HEK293 (cell line): ENCODE data around the gene ROBO1.

Source experiments
- CTCF ChIA-PET: fragments of 350-600 bp; formaldehyde crosslinking; extraction: SDS; loops from one replicate; lab custom pipeline; 2021; ENCODE audit warnings: antibody characterized with exemption; lab: Yijun Ruan, JAX
- POLR2A ChIA-PET: fragments of 300-600 bp; formaldehyde crosslinking; extraction: SDS; loops from one replicate; lab custom pipeline; 2020; ENCODE audit warnings: antibody characterized with exemption, inconsistent platforms; lab: Yijun Ruan, JAX
- H3K27ac ChIP-seq: fragments of 200-500 bp; sonication (Bioruptor generic); 2 replicates; pipeline ENCODE4 v1.5.1; 2014; ENCODE audit warnings: low read depth, low read length, control low read depth, inconsistent platforms; ENCODE audit errors: extremely low read depth
- H3K36me3 ChIP-seq, 2 experiments: fragments of 200-500 bp in 1 of 2; sonication (Bioruptor generic) in 1 of 2; 1 replicate in 1 of 2; 2 replicates in 1 of 2; pipeline ENCODE4 v1.5.1; 2014 to 2017; ENCODE audit warnings: inconsistent platforms in 2 of 2, low read length in 2 of 2; ENCODE audit not compliant: control insufficient read depth in 2 of 2, insufficient read depth in 1 of 2
- H3K4me1 ChIP-seq: fragments of 200-500 bp; sonication (Bioruptor generic); 2 replicates; pipeline ENCODE4 v1.5.1; 2014; ENCODE audit warnings: mild to moderate bottlenecking, low read length, inconsistent platforms; ENCODE audit not compliant: control insufficient read depth, insufficient read depth
- H3K4me3 ChIP-seq: 2 replicates; pipeline ENCODE4 v1.5.1; 2011; ENCODE audit warnings: low read depth, mild to moderate bottlenecking, control low read depth, low read length, moderate library complexity
- H3K9me3 ChIP-seq: fragments of 200-500 bp; sonication (Bioruptor generic); 2 replicates; pipeline ENCODE4 v1.5.1; 2014; ENCODE audit warnings: low read depth, low read length, inconsistent platforms; ENCODE audit not compliant: control insufficient read depth, insufficient read depth
- IKZF3 ChIP-seq: fragments of 450-650 bp; IDR thresholded peaks from 2 replicates; pipeline ENCODE4 v1.5.0; 2018; ENCODE audit warnings: missing biosample characterization, mild to moderate bottlenecking, missing genetic modification characterization, moderate library complexity
- INSM2 ChIP-seq: fragments of 450-650 bp; formaldehyde crosslinking; IDR thresholded peaks from 2 replicates; pipeline ENCODE4 v1.5.1; 2016; ENCODE audit warnings: missing biosample characterization, missing genetic modification characterization
- PRDM10 ChIP-seq: fragments of 450-650 bp; formaldehyde crosslinking; IDR thresholded peaks from 2 replicates; pipeline ENCODE4 v1.5.1; 2016; ENCODE audit warnings: missing biosample characterization, missing genetic modification characterization
- PRDM4 ChIP-seq: fragments of 450-650 bp; formaldehyde crosslinking; IDR thresholded peaks from 2 replicates; pipeline ENCODE4 v1.5.1; 2017; ENCODE audit warnings: missing biosample characterization, missing genetic modification characterization
- REST ChIP-seq: fragments of 450-650 bp; formaldehyde crosslinking; IDR thresholded peaks from 2 replicates; pipeline ENCODE4 v1.5.1; 2016; ENCODE audit warnings: missing biosample characterization, missing genetic modification characterization
- YY2 ChIP-seq: fragments of 450-650 bp; formaldehyde crosslinking; IDR thresholded peaks from 2 replicates; pipeline ENCODE4 v1.5.1; 2016; ENCODE audit warnings: missing biosample characterization, missing genetic modification characterization
- ZFP41 ChIP-seq: fragments of 450-650 bp; formaldehyde crosslinking; IDR thresholded peaks from 2 replicates; pipeline ENCODE4 v1.5.1; 2016; ENCODE audit warnings: missing biosample characterization, missing genetic modification characterization, borderline replicate concordance
- ZNF112 ChIP-seq: fragments of 450-650 bp; formaldehyde crosslinking; IDR thresholded peaks from 2 replicates; pipeline ENCODE4 v1.5.0; 2017; ENCODE audit warnings: missing biosample characterization, missing genetic modification characterization
- ZNF114 ChIP-seq: fragments of 450-650 bp; formaldehyde crosslinking; IDR thresholded peaks from 2 replicates; pipeline ENCODE4 v1.5.0; 2017; ENCODE audit warnings: missing biosample characterization, missing genetic modification characterization
- ZNF248 ChIP-seq: fragments of 450-650 bp; formaldehyde crosslinking; IDR thresholded peaks from 2 replicates; pipeline ENCODE4 v1.5.1; 2017; ENCODE audit warnings: missing biosample characterization, missing genetic modification characterization
- ZNF366 ChIP-seq: fragments of 450-650 bp; formaldehyde crosslinking; conservative IDR thresholded peaks from 2 replicates; pipeline ENCODE4 v1.5.1; 2016; ENCODE audit warnings: missing biosample characterization, missing genetic modification characterization
- ZNF391 ChIP-seq: fragments of 450-650 bp; formaldehyde crosslinking; IDR thresholded peaks from 2 replicates; pipeline ENCODE4 v1.5.1; 2016; ENCODE audit warnings: low read depth, missing biosample characterization, missing genetic modification characterization, borderline replicate concordance
- ZNF398 ChIP-seq: fragments of 450-650 bp; formaldehyde crosslinking; IDR thresholded peaks from 2 replicates; pipeline ENCODE4 v1.5.1; 2017; ENCODE audit warnings: missing biosample characterization, missing genetic modification characterization
- ZNF416 ChIP-seq: fragments of 450-650 bp; formaldehyde crosslinking; IDR thresholded peaks from 2 replicates; pipeline ENCODE4 v1.5.1; 2016; ENCODE audit warnings: missing biosample characterization, missing genetic modification characterization
- ZNF585B ChIP-seq: fragments of 450-650 bp; formaldehyde crosslinking; IDR thresholded peaks from 2 replicates; pipeline ENCODE4 v1.5.1; 2016; ENCODE audit warnings: missing biosample characterization, missing genetic modification characterization
- ZNF629 ChIP-seq: fragments of 450-650 bp; formaldehyde crosslinking; IDR thresholded peaks from 2 replicates; pipeline ENCODE4 v1.5.1; 2017; ENCODE audit warnings: missing biosample characterization, missing genetic modification characterization
- ZNF701 ChIP-seq: fragments of 450-650 bp; formaldehyde crosslinking; IDR thresholded peaks from 2 replicates; pipeline ENCODE4 v1.5.1; 2016; ENCODE audit warnings: missing biosample characterization, missing genetic modification characterization
- ZNF704 ChIP-seq: fragments of 450-650 bp; formaldehyde crosslinking; IDR thresholded peaks from 2 replicates; pipeline ENCODE4 v1.5.1; 2016; ENCODE audit warnings: missing biosample characterization, missing genetic modification characterization
- ZNF785 ChIP-seq: fragments of 450-650 bp; formaldehyde crosslinking; IDR thresholded peaks from 2 replicates; pipeline ENCODE4 v1.5.1; 2016; ENCODE audit warnings: missing biosample characterization, missing genetic modification characterization
- ZNF830 ChIP-seq: fragments of 450-650 bp; IDR thresholded peaks from 2 replicates; pipeline ENCODE4 v1.5.0; 2018; ENCODE audit warnings: missing biosample characterization, missing genetic modification characterization, low read depth, mild to moderate bottlenecking, moderate library complexity
- ZSCAN30 ChIP-seq: fragments of 450-650 bp; IDR thresholded peaks from 2 replicates; pipeline ENCODE4 v1.5.1; 2018; ENCODE audit warnings: missing biosample characterization, mild to moderate bottlenecking, missing genetic modification characterization, moderate library complexity

The ROBO1 gene

GRCh38 chr3:78895528-78895927 lies 872.3 kb downstream of the ROBO1 start (continued):
- no peak for TF ChIP-seq PRDM10
- no peak for TF ChIP-seq ZNF629
- TF ChIP-seq REST: no peak
- no peak for TF ChIP-seq YY2 (tag by site-specific recombination)
- TF ChIP-seq ZNF585B (tag by site-specific recombination): no peak
- TF ChIP-seq ZNF398 (tag by site-specific recombination): no peak
- TF ChIP-seq INSM2 (tag by site-specific recombination): no peak
- no peak for TF ChIP-seq PRDM4 (tag by site-specific recombination)
- no peak for TF ChIP-seq ZFP41 (tag by site-specific recombination)
- TF ChIP-seq ZNF785: no peak
- no peak for TF ChIP-seq ZNF248 (tag by site-specific recombination)

GRCh38 chr3:78894787-78895186 lies 873.0 kb downstream of the ROBO1 start:
- H3K27ac ChIP-seq: no peak overlapping the region
- no peak overlapping the region for H3K4me3 ChIP-seq
- no peaks in the 10 kb centered on the region; a peak in 1 of 3 replicates for H3K36me3 ChIP-seq
- ChIA-PET CTCF (no interaction called here), POLR2A (no interaction called here)
- no peaks in the 10 kb centered on the region for H3K9me3 ChIP-seq
- no peaks in the 10 kb centered on the region for H3K4me1 ChIP-seq
- no peak for TF ChIP-seq ZNF701
- no peak for TF ChIP-seq ZNF416 (tag by site-specific recombination)
- TF ChIP-seq ZNF112 (tag by site-specific recombination): no peak
- TF ChIP-seq ZNF830: no peak
- no peak for TF ChIP-seq ZNF398 (tag by site-specific recombination)
- no peak for TF ChIP-seq ZNF704 (tag by site-specific recombination)
- no peak for TF ChIP-seq ZSCAN30 (tag by site-specific recombination)
- no peak for TF ChIP-seq ZNF114
- no peak for TF ChIP-seq IKZF3 (tag by site-specific recombination)
- no peak for TF ChIP-seq ZNF366 (tag by site-specific recombination)
- no peak for TF ChIP-seq ZNF391 (tag by site-specific recombination)
